ENCODE results near the gene AXDND1. TPM values are rescaled to one million over a fixed set of nuclear protein-coding genes. Genes with fewer than 3 reads are reported as not detected.
"Not testable (repeated sequence)": the region's sequence is repeated elsewhere in the genome, so short reads cannot be mapped to it uniquely, and the experiment has no call there.

The AXDND1 gene
- polyA plus RNA-seq, 1 donor from 2014 or later: 1.1 TPM

DNA sequence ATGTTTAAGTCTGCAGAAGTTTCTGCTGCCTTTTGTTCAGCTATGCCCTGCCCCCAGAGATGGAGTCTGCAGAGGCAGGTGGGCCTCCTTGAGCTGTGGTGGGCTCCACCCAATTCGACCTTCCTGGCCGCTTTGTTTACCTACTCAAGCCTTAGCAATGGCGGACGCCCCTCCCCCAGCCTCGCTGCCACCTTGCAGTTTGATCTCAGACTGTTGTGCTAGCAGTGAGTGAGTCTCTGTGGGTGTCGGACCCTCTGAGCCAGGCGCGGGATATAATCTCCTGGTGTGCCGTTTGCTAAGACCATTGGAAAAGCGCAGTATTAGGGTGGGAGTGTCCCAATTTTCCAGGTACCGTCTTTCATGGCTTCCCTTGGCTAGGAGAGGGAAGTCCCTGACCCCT is 99.9 kb downstream of the AXDND1 start:
- H3K9me2 ChIP-seq (ENCODE audit: insufficient read depth, low read length); H3K4me3 ChIP-seq (ENCODE audit: low read length); H3K9me3 ChIP-seq (ENCODE audit: low read length); H3K9ac ChIP-seq (ENCODE audit: low read length); H3F3A ChIP-seq (ENCODE audit: insufficient read depth, low read length, poor library complexity, severe bottlenecking); H3K36me3 ChIP-seq (ENCODE audit: insufficient read depth, low read length); H3K27me3 ChIP-seq (ENCODE audit: insufficient read depth, low read depth, low read length); H3K79me2 ChIP-seq (replicated peaks; ENCODE audit: insufficient read depth, low read length); H3K4me2 ChIP-seq (ENCODE audit: low read length); H2AFZ ChIP-seq (ENCODE audit: low read depth, low read length); H4K20me1 ChIP-seq (ENCODE audit: insufficient read depth); H3K27ac ChIP-seq (ENCODE audit: low read length): not testable (repeated sequence)

DNA sequence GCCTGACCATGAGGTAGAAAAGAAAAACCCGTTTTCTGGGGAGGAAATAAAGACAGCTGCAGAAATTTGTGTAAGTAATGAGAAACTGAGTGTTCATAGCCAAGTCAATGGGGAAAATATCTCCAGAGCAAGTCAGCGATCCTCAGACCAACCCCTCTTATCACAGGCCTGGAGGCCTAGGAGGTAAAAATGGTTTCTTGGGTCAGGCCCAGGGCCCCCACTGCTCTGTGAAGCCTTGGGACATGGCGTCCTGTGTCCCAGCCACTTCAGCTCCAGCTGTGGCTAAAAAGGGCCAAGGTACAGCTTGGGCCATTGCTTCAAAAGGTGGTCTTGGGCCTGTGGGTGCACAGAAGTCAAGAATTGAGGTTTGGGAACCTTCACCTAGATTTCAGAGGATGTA is 108.9 kb downstream of the AXDND1 start:
- peaks cover 5% of the 10 kb centered on the region for H3K9me3 ChIP-seq (ENCODE audit: low read length)
- no peaks in the 10 kb centered on the region for H3K9me2 ChIP-seq (ENCODE audit: insufficient read depth, low read length)
- no peaks in the 10 kb centered on the region for H3K79me2 ChIP-seq (replicated peaks; ENCODE audit: insufficient read depth, low read length)
- H3K9ac ChIP-seq (ENCODE audit: low read length): no peak overlapping the region
- no peaks in the 10 kb centered on the region for H3F3A ChIP-seq (ENCODE audit: insufficient read depth, low read length, poor library complexity, severe bottlenecking)
- H3K27ac ChIP-seq (ENCODE audit: low read length): no peak overlapping the region
- no peaks in the 10 kb centered on the region for H4K20me1 ChIP-seq (ENCODE audit: insufficient read depth)
- no peak for TF ChIP-seq TAF1 (IDR thresholded peaks at IDR 0.05; ENCODE audit: low read depth)
- TF ChIP-seq, protein P1, sequence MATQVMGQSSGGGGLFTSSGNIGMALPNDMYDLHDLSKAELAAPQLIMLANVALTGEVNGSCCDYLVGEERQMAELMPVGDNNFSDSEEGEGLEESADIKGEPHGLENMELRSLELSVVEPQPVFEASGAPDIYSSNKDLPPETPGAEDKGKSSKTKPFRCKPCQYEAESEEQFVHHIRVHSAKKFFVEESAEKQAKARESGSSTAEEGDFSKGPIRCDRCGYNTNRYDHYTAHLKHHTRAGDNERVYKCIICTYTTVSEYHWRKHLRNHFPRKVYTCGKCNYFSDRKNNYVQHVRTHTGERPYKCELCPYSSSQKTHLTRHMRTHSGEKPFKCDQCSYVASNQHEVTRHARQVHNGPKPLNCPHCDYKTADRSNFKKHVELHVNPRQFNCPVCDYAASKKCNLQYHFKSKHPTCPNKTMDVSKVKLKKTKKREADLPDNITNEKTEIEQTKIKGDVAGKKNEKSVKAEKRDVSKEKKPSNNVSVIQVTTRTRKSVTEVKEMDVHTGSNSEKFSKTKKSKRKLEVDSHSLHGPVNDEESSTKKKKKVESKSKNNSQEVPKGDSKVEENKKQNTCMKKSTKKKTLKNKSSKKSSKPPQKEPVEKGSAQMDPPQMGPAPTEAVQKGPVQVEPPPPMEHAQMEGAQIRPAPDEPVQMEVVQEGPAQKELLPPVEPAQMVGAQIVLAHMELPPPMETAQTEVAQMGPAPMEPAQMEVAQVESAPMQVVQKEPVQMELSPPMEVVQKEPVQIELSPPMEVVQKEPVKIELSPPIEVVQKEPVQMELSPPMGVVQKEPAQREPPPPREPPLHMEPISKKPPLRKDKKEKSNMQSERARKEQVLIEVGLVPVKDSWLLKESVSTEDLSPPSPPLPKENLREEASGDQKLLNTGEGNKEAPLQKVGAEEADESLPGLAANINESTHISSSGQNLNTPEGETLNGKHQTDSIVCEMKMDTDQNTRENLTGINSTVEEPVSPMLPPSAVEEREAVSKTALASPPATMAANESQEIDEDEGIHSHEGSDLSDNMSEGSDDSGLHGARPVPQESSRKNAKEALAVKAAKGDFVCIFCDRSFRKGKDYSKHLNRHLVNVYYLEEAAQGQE (IDR thresholded peaks at IDR 0.05; ENCODE audit: borderline replicate concordance): no peak
- no peak for TF ChIP-seq EZH2 (IDR thresholded peaks at IDR 0.05; ENCODE audit: borderline replicate concordance, insufficient read depth, low read length, poor library complexity, severe bottlenecking)
- no peak for TF ChIP-seq RAD21 (conservative IDR thresholded peaks at IDR 0.05)
- TF ChIP-seq, protein P2, sequence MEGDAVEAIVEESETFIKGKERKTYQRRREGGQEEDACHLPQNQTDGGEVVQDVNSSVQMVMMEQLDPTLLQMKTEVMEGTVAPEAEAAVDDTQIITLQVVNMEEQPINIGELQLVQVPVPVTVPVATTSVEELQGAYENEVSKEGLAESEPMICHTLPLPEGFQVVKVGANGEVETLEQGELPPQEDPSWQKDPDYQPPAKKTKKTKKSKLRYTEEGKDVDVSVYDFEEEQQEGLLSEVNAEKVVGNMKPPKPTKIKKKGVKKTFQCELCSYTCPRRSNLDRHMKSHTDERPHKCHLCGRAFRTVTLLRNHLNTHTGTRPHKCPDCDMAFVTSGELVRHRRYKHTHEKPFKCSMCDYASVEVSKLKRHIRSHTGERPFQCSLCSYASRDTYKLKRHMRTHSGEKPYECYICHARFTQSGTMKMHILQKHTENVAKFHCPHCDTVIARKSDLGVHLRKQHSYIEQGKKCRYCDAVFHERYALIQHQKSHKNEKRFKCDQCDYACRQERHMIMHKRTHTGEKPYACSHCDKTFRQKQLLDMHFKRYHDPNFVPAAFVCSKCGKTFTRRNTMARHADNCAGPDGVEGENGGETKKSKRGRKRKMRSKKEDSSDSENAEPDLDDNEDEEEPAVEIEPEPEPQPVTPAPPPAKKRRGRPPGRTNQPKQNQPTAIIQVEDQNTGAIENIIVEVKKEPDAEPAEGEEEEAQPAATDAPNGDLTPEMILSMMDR (IDR thresholded peaks at IDR 0.05; ENCODE audit: poor library complexity, severe bottlenecking): no peak
- no peak for TF ChIP-seq EP300 (conservative IDR thresholded peaks at IDR 0.05; ENCODE audit: poor library complexity, severe bottlenecking)
- H3K4me2 ChIP-seq (ENCODE audit: low read length): no peak overlapping the region
- no peaks in the 10 kb centered on the region for H3K36me3 ChIP-seq (ENCODE audit: insufficient read depth, low read length)
- H2AFZ ChIP-seq (ENCODE audit: low read depth, low read length): no peak overlapping the region
- no peak overlapping the region for H3K4me3 ChIP-seq (ENCODE audit: low read length)
- H3K27me3 ChIP-seq (ENCODE audit: insufficient read depth, low read depth, low read length): no peaks in the 10 kb centered on the region

DNA sequence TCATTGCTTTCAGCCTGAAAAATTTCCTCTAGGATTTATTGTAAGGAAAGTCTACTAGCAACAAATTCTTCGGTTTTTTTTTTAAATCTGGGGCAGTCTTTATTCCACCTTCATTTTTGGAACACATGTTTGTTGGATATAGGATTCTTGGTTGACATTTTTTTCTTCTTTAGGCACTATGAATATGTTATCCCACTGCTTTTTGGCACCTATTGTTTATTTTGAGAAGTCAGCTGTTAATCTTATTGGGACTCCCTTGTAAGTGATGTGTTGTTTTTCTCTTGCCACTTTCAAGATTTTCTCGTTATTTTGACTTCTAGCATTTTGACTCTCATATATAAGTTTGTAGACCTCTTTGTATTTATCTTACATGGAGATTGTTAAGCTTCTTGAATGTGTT is 110.7 kb downstream of the AXDND1 start:
- no peaks in the 10 kb centered on the region for H4K20me1 ChIP-seq (ENCODE audit: insufficient read depth)
- TF ChIP-seq, protein P1 (IDR thresholded peaks at IDR 0.05; ENCODE audit: borderline replicate concordance): no peak
- TF ChIP-seq, protein P2 (IDR thresholded peaks at IDR 0.05; ENCODE audit: poor library complexity, severe bottlenecking): no peak
- TF ChIP-seq MXI1 (conservative IDR thresholded peaks at IDR 0.05; ENCODE audit: poor library complexity, severe bottlenecking) (no peak), TAF1 (IDR thresholded peaks at IDR 0.05; ENCODE audit: low read depth) (no peak), EZH2 (IDR thresholded peaks at IDR 0.05; ENCODE audit: borderline replicate concordance, insufficient read depth, low read length, poor library complexity, severe bottlenecking) (no peak), RAD21 (conservative IDR thresholded peaks at IDR 0.05) (no peak), POLR2AphosphoS5 (IDR thresholded peaks at IDR 0.05) (no peak)
- H3K4me3 ChIP-seq (ENCODE audit: low read length): no peak overlapping the region
- no peaks in the 10 kb centered on the region for H3K27me3 ChIP-seq (ENCODE audit: insufficient read depth, low read depth, low read length)
- peaks cover 5% of the 10 kb centered on the region for H3K9me3 ChIP-seq (ENCODE audit: low read length)
- H3K4me2 ChIP-seq (ENCODE audit: low read length): no peak overlapping the region
- no peaks in the 10 kb centered on the region for H3F3A ChIP-seq (ENCODE audit: insufficient read depth, low read length, poor library complexity, severe bottlenecking)
- no peak overlapping the region for H3K27ac ChIP-seq (ENCODE audit: low read length)
- H3K9me2 ChIP-seq (ENCODE audit: insufficient read depth, low read length): no peaks in the 10 kb centered on the region
- H3K9ac ChIP-seq (ENCODE audit: low read length): no peak overlapping the region
- H3K36me3 ChIP-seq (ENCODE audit: insufficient read depth, low read length): no peaks in the 10 kb centered on the region
- H2AFZ ChIP-seq (ENCODE audit: low read depth, low read length): no peak overlapping the region
- H3K79me2 ChIP-seq (replicated peaks; ENCODE audit: insufficient read depth, low read length): no peaks in the 10 kb centered on the region

All from neural cell (in vitro differentiated cells).